GM18499 (cell line): ENCODE data around the gene SPSB2.
"Not testable (repeated sequence)": the region's sequence is repeated elsewhere in the genome, so short reads cannot be mapped to it uniquely, and the experiment has no call there.

Source experiments
- ATAC-seq: cut with Tn5 transposase; IDR thresholded peaks from one replicate; pipeline ENCODE4 v1.9.1; 2021; ENCODE audit warnings: moderate number of reproducible peaks; ENCODE audit not compliant: insufficient read depth, unreplicated experiment

The SPSB2 gene

GRCh38 chr12:6902448-6902847 lies 29.3 kb upstream of the SPSB2 start:
- ATAC-seq, result no peak

DNA sequence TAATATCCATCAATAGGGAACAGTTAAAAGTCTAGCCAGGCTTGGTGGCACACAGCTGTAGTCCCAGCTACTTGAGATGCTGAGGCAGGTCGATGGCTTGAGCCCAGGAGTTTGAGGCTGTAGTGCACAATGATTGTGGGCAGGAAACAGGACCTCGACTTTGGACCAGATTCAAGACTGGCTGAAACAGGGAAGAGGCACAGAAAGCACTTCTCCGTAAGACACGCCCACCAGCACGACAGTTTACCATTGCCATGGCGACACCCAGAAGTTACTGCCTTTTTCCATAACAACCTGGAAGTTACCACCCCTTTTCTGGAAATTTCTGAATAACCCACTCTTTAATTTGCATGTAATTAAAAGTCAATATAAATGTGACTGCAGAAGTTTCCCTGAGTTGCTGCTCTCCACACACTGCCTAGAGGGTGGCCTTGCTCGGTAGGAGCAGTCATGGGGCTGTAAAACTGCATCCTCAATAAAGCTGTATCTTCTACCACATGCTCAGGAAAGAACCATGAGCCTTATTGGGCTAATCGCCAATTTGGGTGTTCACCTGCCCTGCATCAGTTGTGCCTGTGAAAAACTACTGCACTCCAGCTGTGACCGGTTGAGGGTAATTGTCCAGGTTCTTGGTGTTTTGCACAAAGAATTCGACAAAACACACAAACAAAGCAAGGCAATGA lies 26.9 kb upstream of the SPSB2 start:
- no peak for ATAC-seq

- ATAC-seq, result no peak
Measured at GRCh38 chr12:6899427-6899826, 26.3 kb upstream of the SPSB2 start.

- ATAC-seq, result no peak
Measured at GRCh38 chr12:6896846-6897435, 23.8 kb upstream of the SPSB2 start.

DNA sequence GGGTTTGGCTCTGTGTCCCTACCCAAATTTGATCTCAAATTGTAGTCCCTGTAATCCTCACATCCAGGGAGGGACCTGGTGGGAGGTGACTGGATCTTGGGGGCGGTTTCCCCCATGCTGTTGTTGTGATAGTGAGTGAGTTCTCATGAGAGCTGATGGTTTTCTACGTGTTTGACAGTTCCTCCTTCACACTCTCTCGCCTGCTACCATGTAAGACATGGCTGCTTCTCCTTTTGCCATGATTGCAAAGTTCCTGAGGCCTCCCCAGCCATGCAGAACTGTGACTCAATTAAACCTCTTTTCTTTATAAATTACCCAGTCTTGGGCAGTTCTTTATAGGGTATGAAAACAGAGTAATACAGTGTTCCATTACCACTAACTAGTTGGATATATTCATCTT lies 21.2 kb upstream of the SPSB2 start:
- no peak for ATAC-seq

- ATAC-seq, result not testable (repeated sequence)
Measured at GRCh38 chr12:6892683-6893082, 19.6 kb upstream of the SPSB2 start.

GRCh38 chr12:6891646-6892001 lies 18.5 kb upstream of the SPSB2 start:
- no peak for ATAC-seq

- peak; percentile 80 for ATAC-seq
Measured at GRCh38 chr12:6890789-6891645, 17.9 kb upstream of the SPSB2 start.

- not testable (repeated sequence) for ATAC-seq
Measured at GRCh38 chr12:6889775-6890573, 16.9 kb upstream of the SPSB2 start.

DNA sequence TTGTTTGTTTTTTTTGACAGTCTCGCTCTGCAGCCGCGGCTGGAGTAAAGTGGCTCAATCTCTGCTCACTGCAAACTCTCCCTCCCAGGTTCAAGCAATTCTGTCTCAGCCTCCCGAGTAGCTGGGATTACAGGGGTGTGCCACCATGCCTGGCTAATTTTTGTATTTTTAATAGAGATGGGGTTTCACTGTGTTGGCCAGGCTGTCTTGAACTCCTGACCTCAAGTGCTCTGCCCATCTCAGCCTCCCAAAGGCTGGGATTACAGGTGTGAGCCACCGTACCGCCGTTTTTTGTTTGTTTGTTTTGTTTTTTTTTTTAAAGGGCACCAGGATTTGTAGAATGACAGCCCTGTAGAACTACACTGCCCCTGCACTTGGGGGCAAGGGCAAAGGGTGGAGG lies 15.7 kb upstream of the SPSB2 start:
- not testable (repeated sequence) for ATAC-seq

DNA sequence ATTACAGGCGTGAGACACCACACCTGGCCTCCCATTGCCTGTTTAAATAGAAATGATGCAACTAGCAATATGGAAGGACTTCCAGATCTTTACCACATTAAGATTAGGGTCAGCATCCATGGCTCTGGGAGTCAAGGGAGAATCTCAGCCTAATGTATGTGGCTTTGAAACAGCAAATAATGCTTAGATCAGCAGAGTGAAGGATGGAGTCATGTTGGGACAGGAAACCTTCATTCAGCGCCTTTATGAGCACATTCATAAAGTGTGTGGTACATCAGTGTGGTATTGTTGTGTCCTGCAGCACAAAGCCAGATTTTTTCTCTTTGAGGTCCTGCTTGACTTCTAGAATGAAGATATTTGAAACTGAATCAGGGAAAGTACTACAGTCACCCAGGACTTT lies 15.3 kb upstream of the SPSB2 start:
- ATAC-seq, result no peak

GRCh38 chr12:6887460-6887859 lies 14.4 kb upstream of the SPSB2 start:
- ATAC-seq, result no peak

- ATAC-seq, result not testable (repeated sequence)
Measured at GRCh38 chr12:6886206-6886999, 13.3 kb upstream of the SPSB2 start.

GRCh38 chr12:6884539-6884938 lies 11.4 kb upstream of the SPSB2 start:
- ATAC-seq, result no peak

DNA sequence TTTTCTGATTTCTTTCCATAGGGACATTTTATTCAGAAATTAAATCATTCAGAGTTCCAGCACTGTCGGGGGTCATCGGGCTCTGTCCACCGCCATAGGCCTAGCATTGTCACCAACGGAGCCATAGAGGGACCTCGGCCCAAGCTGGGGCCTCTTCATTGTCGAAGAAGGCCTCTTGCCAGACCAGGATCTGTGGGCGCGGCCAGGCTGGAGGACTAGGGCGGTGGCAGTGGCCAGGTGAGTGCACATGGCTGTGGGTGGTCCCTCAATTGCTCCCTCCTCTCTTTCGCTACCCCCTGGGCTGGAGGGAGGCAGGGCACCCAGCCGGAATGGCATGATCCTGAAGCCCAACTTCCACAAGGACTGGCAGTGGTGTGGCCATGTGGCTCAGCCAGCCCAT lies 10.6 kb upstream of the SPSB2 start:
- ATAC-seq, result no peak

- ATAC-seq, result no peak
Measured at GRCh38 chr12:6883252-6883651, 10.1 kb upstream of the SPSB2 start.

GRCh38 chr12:6879824-6880223 lies 6.7 kb upstream of the SPSB2 start:
- ATAC-seq, result not testable (repeated sequence)

GRCh38 chr12:6874015-6874368 lies 889 bp upstream of the SPSB2 start:
- ATAC-seq, result not testable (repeated sequence)

- no peak for ATAC-seq
Measured at GRCh38 chr12:6872073-6873048, 742 bp downstream of the SPSB2 start.
